Endothelial cell of umbilical vein (primary cell): ENCODE measurements around the gene MOB3C. TPM values are rescaled to one million over a fixed set of nuclear protein-coding genes. Genes with fewer than 3 reads are reported as not detected.

Source experiments
- BruUV-seq: library from RNA; stranded (reverse); fragments of 400-500 nt; replicated peaks from 2 replicates; lab custom pipeline; 2021; lab: Mats Ljungman, UMichigan
- CTCF ChIA-PET: fragments of 300-600, 350-600 bp; sonication (Branson Sonifier 250); formaldehyde crosslinking; loops from one replicate; lab custom pipeline; 2021; ENCODE audit warnings: antibody characterized with exemption, inconsistent platforms; lab: Charles Lee
- POLR2A ChIA-PET: fragments of 300-600, 350-600 bp; sonication (Branson Sonifier 250); formaldehyde crosslinking; loops from one replicate; lab custom pipeline; 2021; ENCODE audit warnings: antibody characterized with exemption, inconsistent platforms; lab: Charles Lee
- DNase-seq: peaks from one replicate; pipeline ENCODE4 v3.0.0-alpha.2; 2011; ENCODE audit warnings: low read depth, low spot score
- FAIRE-seq: peaks from 2 replicates; lab custom pipeline; 2011; peaks lifted over from hg19 to GRCh38; lab: Jason Lieb, UNC
- H2AFZ ChIP-seq: 2 replicates; pipeline ENCODE4 v1.6.0; 2012; ENCODE audit warnings: low read depth, low read length, control low read depth, inconsistent platforms
- H3K27ac ChIP-seq: 2 replicates; pipeline ENCODE4 v1.5.1; 2011; ENCODE audit warnings: low read depth, mild to moderate bottlenecking, control low read depth, low read length, moderate library complexity; ENCODE audit not compliant: insufficient read depth
- H3K27me3 ChIP-seq, 2 experiments: 2 replicates each; pipeline versions ENCODE4 v1.6.0 to v1.6.1; 2011; ENCODE audit warnings: low read length in 2 of 2, mixed read lengths in 1 of 2; ENCODE audit not compliant: control insufficient read depth in 2 of 2, insufficient read depth in 2 of 2
- H3K36me3 ChIP-seq, 2 experiments: 2 replicates in 1 of 2; 3 replicates in 1 of 2; pipeline ENCODE4 v1.5.1; 2011; ENCODE audit warnings: low read length in 2 of 2, mild to moderate bottlenecking in 1 of 2, moderate library complexity in 1 of 2; ENCODE audit not compliant: control insufficient read depth in 2 of 2, insufficient read depth in 2 of 2; ENCODE audit errors: extremely low read depth in 1 of 2
- H3K4me1 ChIP-seq: 3 replicates; pipeline ENCODE4 v1.5.1; 2011; ENCODE audit warnings: mild to moderate bottlenecking, low read length; ENCODE audit not compliant: control insufficient read depth, insufficient read depth; ENCODE audit errors: extremely low read depth
- H3K4me2 ChIP-seq: 2 replicates; pipeline ENCODE4 v1.6.1; 2011; ENCODE audit warnings: low read length, control low read depth, mixed read lengths; ENCODE audit not compliant: insufficient read depth
- H3K4me3 ChIP-seq, 3 experiments: fragments of 200-600 bp in 1 of 3; sonication (generic), shearing (Covaris generic) in 1 of 3; replicated peaks in 1 of 3; 2 replicates each; pipeline ENCODE4 v1.5.1; 2011 to 2016; ENCODE audit warnings: control low read depth in 3 of 3, low read length in 3 of 3, mild to moderate bottlenecking in 2 of 3, inconsistent platforms in 1 of 3, low read depth in 1 of 3, moderate library complexity in 1 of 3; ENCODE audit not compliant: insufficient read depth in 1 of 3
- H3K79me2 ChIP-seq: 2 replicates; pipeline ENCODE4 v1.6.0; 2012; ENCODE audit warnings: low read length, inconsistent platforms; ENCODE audit not compliant: control insufficient read depth, insufficient read depth
- H3K9ac ChIP-seq: replicated peaks from 2 replicates; pipeline ENCODE3; 2011; ENCODE audit warnings: low read length, control low read depth; ENCODE audit not compliant: insufficient read depth; ENCODE audit errors: extremely low read depth
- H3K9me1 ChIP-seq: replicated peaks from 3 replicates; pipeline ENCODE4 v1.6.0; 2011; ENCODE audit warnings: mild to moderate bottlenecking, low read length; ENCODE audit not compliant: control insufficient read depth, insufficient read depth; ENCODE audit errors: extremely low read depth
- H3K9me3 ChIP-seq: replicated peaks from 2 replicates; pipeline ENCODE4 v1.5.1; 2012; ENCODE audit warnings: low read length, inconsistent platforms; ENCODE audit not compliant: control insufficient read depth, insufficient read depth
- H4K20me1 ChIP-seq: replicated peaks from 2 replicates; pipeline ENCODE3; 2011; ENCODE audit warnings: mild to moderate bottlenecking, low read length; ENCODE audit not compliant: control insufficient read depth, insufficient read depth; ENCODE audit errors: extremely low read depth
- EZH2 ChIP-seq: IDR thresholded peaks from 2 replicates; pipeline ENCODE4 v1.6.1; 2012; ENCODE audit warnings: borderline replicate concordance, low read depth, mild to moderate bottlenecking, moderate library complexity, low read length, inconsistent platforms; ENCODE audit not compliant: severe bottlenecking
- FOS ChIP-seq: IDR thresholded peaks from 2 replicates; pipeline ENCODE4 v1.6.1; 2011; ENCODE audit warnings: mild to moderate bottlenecking, low read length, moderate library complexity, borderline replicate concordance; ENCODE audit not compliant: insufficient read depth
- GATA2 ChIP-seq: IDR thresholded peaks from 2 replicates; pipeline ENCODE4 v1.7.0; 2011; ENCODE audit warnings: low read depth, mild to moderate bottlenecking, moderate library complexity, mixed read lengths, low read length; ENCODE audit not compliant: insufficient read length, insufficient read depth
- JUN ChIP-seq: IDR thresholded peaks from 2 replicates; pipeline ENCODE4 v1.6.1; 2011; ENCODE audit warnings: borderline replicate concordance, low read depth; ENCODE audit not compliant: insufficient read length, insufficient read depth
- MYC ChIP-seq: IDR thresholded peaks from one replicate; pipeline ENCODE4 v1.6.1; 2011; ENCODE audit warnings: mild to moderate bottlenecking, low read depth, low read length
- POLR2A ChIP-seq: IDR thresholded peaks from 2 replicates; pipeline ENCODE4 v1.6.1; 2012; ENCODE audit warnings: low read depth, mild to moderate bottlenecking, control low read depth, low read length
- POLR2AphosphoS5 ChIP-seq: IDR thresholded peaks from 2 replicates; pipeline ENCODE4 v1.6.1; 2012; ENCODE audit warnings: low read depth, mild to moderate bottlenecking, control low read depth, low read length, moderate library complexity; ENCODE audit not compliant: insufficient read depth
- dilution Hi-C: fragments of 300-500 bp; cut with MboI; formaldehyde crosslinking; loops from one replicate; pipeline ENCODE4 v1.15.0; 2019; ENCODE audit warnings: low sequenced_read_pairs; ENCODE audit not compliant: extremely low pct_ligation_motif_present
- intact Hi-C: fragments of 100-400 bp; cut with micrococcal nuclease; formaldehyde crosslinking; loops from one replicate; pipeline ENCODE4 v1.10.0; 2022
- polyA plus RNA-seq, 4 experiments: library from polyadenylated mRNA; depleted of rRNA in 3 of 4; stranded (reverse) in 3 of 4; unstranded in 1 of 4; fragments of >200 nt; gene quantifications; 2 replicates each; pipeline versions ENCODE4 v1.2.1 to v1.2.3, GENCODE V29; 2011 to 2012; ENCODE audit warnings: missing spikeins in 1 of 4
- total RNA-seq: library from RNA; stranded (reverse); gene quantifications from 2 replicates; pipeline ENCODE4 v1.2.3, GENCODE V29; 2021
- TF ChIP-seq, protein P1 (sequence below): IDR thresholded peaks from 2 replicates; pipeline ENCODE4 v1.6.1; 2011; ENCODE audit not compliant: insufficient read depth, insufficient read length
- TF ChIP-seq, protein P2 (sequence below), 2 donors: IDR thresholded peaks; 1 replicate in 1 of 2; 2 replicates in 1 of 2; pipeline ENCODE4 v1.5.1; 2011; ENCODE audit warnings: low read length in 2 of 2, mild to moderate bottlenecking in 2 of 2, moderate library complexity in 2 of 2, control low read depth in 1 of 2, inconsistent platforms in 1 of 2, low read depth in 1 of 2; ENCODE audit not compliant: insufficient read depth in 1 of 2; ENCODE audit errors: extremely low read depth in 1 of 2

Gene MOB3C
- total and polyA plus RNA-seq, 2 donors (not counting 3 experiments of a cell fraction or from before 2014, with no cell fraction given) = 6.1 to 8.4 TPM

DNA sequence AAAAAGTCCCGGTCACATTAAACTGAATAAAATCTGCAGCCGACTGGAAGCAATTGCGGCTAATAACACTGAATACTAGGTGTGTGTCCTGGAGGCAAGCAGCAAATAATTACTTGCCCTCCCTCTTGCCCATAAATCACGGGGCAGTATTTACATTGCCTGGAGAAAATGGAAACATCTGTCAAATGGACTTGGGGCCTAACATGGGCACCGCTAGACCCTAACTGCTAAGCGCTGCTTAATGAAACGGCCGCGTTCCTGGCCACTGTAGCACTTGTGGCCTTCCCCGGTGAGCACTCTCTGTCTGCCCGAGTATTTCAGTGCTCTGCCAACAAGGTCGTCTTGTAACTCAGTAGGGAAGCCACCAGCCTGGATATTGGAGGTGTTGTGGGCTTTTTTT, 41.3 kb downstream of the MOB3C start:
- FAIRE-seq (no peak), DNase-seq (no peak)
- Histone ChIP-seq H3K27me3 (no peaks in the 10 kb centered on the region), H3K36me3 (peaks cover 0 to 5% of the 10 kb centered on the region in 2 experiments), H3K9me3 (no peaks in the 10 kb centered on the region), H4K20me1 (no peaks in the 10 kb centered on the region), H2AFZ (no peak overlapping the region), H3K4me3 (no peak overlapping the region), H3K79me2 (no peaks in the 10 kb centered on the region), H3K4me2 (no peak overlapping the region), H3K27ac (no peak overlapping the region), H3K4me1 (no peaks in the 10 kb centered on the region), H3K9ac (no peak overlapping the region), H3K9me1 (no peaks in the 10 kb centered on the region)
- intact Hi-C loops (no loop called here), dilution Hi-C loops (no loop called here)
- no peak for TF ChIP-seq FOS
- no peak for TF ChIP-seq POLR2AphosphoS5
- no peak for TF ChIP-seq EZH2
- TF ChIP-seq GATA2 = no peak
- TF ChIP-seq POLR2A = no peak
- no peak for TF ChIP-seq JUN
- TF ChIP-seq, protein P1, sequence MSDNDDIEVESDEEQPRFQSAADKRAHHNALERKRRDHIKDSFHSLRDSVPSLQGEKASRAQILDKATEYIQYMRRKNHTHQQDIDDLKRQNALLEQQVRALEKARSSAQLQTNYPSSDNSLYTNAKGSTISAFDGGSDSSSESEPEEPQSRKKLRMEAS = no peak
- no peak for TF ChIP-seq MYC
- TF ChIP-seq, protein P2, sequence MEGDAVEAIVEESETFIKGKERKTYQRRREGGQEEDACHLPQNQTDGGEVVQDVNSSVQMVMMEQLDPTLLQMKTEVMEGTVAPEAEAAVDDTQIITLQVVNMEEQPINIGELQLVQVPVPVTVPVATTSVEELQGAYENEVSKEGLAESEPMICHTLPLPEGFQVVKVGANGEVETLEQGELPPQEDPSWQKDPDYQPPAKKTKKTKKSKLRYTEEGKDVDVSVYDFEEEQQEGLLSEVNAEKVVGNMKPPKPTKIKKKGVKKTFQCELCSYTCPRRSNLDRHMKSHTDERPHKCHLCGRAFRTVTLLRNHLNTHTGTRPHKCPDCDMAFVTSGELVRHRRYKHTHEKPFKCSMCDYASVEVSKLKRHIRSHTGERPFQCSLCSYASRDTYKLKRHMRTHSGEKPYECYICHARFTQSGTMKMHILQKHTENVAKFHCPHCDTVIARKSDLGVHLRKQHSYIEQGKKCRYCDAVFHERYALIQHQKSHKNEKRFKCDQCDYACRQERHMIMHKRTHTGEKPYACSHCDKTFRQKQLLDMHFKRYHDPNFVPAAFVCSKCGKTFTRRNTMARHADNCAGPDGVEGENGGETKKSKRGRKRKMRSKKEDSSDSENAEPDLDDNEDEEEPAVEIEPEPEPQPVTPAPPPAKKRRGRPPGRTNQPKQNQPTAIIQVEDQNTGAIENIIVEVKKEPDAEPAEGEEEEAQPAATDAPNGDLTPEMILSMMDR (IDR thresholded peaks at IDR 0.05; ENCODE audit: extremely low read depth in 1 of 2, insufficient read depth in 1 of 2, low read depth in 1 of 2, low read length in 2 of 2) = no peak
- POLR2A ChIA-PET = no interaction called here
- no TSS peak for BruUV-seq
- CTCF ChIA-PET = interaction anchor here (0.9 kb wide), 2 partner anchors 11 to 43 kb away, joined by 3 read pairs; no protein-coding TSS in a partner anchor
